Upper lobe of left lung (tissue), 6 donors: ENCODE data around the gene ZBTB47. TPM values are rescaled to one million over a fixed set of nuclear protein-coding genes. Genes with fewer than 3 reads are reported as not detected.

ENCODE experiments used
- ATAC-seq, 2 donors: fragments of 200-7000 bp; cut with Tn5 transposase; one replicate each; pipeline ENCODE4 v1.9.1; 2022; ENCODE audit warnings: mild to moderate bottlenecking in 2 of 2, moderate library complexity in 2 of 2; ENCODE audit not compliant: low FRiP score in 2 of 2
- DNase-seq, 2 donors: peaks; one replicate each; pipeline ENCODE4 v3.0.0-alpha.2; 2019 to 2020
- H3K27ac ChIP-seq, 4 donors: fragments of 200-600 bp; sonication (generic); one replicate each; pipeline ENCODE4 v1.5.1; 2016 to 2019
- H3K27me3 ChIP-seq, 4 donors: fragments of 200-600 bp; sonication (generic); one replicate each; pipeline ENCODE4 v1.5.1; 2017 to 2019
- H3K36me3 ChIP-seq, 4 donors: fragments of 200-600 bp; sonication (generic); one replicate each; pipeline ENCODE4 v1.5.1; 2016 to 2019
- H3K4me1 ChIP-seq, 4 donors: fragments of 200-600 bp; sonication (generic); one replicate each; pipeline ENCODE4 v1.5.1; 2018 to 2019
- H3K4me3 ChIP-seq, 4 donors: fragments of 200-600 bp; sonication (generic); one replicate each; pipeline ENCODE4 v1.5.1; 2017 to 2019; ENCODE audit warnings: mild to moderate bottlenecking in 2 of 4, moderate library complexity in 1 of 4
- H3K9me3 ChIP-seq, 4 donors: fragments of 200-600 bp; sonication (generic); one replicate each; pipeline ENCODE4 v1.5.1; 2018 to 2019
- CTCF ChIP-seq, 6 experiments: fragments of 450-650 bp in 4 of 6; fragments of 200-600 bp in 2 of 6; sonication (generic) in 2 of 6; IDR thresholded peaks; one replicate each; pipeline ENCODE4 v1.5.1; 2016 to 2019; ENCODE audit warnings: antibody characterized with exemption in 6 of 6
- EP300 ChIP-seq, 4 donors: sonication (generic); formaldehyde crosslinking; IDR thresholded peaks; one replicate each; pipeline ENCODE4 v1.5.1; 2017; ENCODE audit warnings: antibody characterized with exemption in 4 of 4, control low read depth in 2 of 4
- POLR2A ChIP-seq, 4 donors: fragments of 450-650 bp; IDR thresholded peaks; one replicate each; pipeline ENCODE4 v1.5.1; 2016 to 2017; ENCODE audit warnings: antibody characterized with exemption in 4 of 4, mild to moderate bottlenecking in 2 of 4
- POLR2AphosphoS5 ChIP-seq, 2 donors: sonication (generic); formaldehyde crosslinking; IDR thresholded peaks; one replicate each; pipeline ENCODE4 v1.5.1; 2017; ENCODE audit warnings: antibody characterized with exemption in 2 of 2
- WGBS, 2 donors: methylation state at CpG; one replicate each; pipeline ENCODE4 v1.1.5; 2017 to 2018; 5-methylcytosine and 5-hydroxymethylcytosine counted together
- total RNA-seq, 6 donors: library from RNA; depleted of rRNA in 4 of 6; stranded (reverse); fragments of >200 nt in 4 of 6; gene quantifications; one replicate each; pipeline versions ENCODE4 v1.1.0 to v1.2.1, GENCODE V29; 2016 to 2021
- donor health status: DM: no; HTN: no; CAD: no; lungs with moderate emphysema.
- donor health status: DM: no; HTN: yes; CAD: no; lungs with severe emphysema.

Gene ZBTB47
- total RNA-seq, 6 donors from 2014 or later: 25.1 to 35.8 (median 29.9) TPM

GRCh38 chr3:42700366-42701288, 47.1 kb downstream of the ZBTB47 start:
- ATAC-seq (no peak), DNase-seq (peak in 1 of 2 donors; percentile 6)
- no peaks in the 10 kb centered on the region for H3K36me3 ChIP-seq
- no peak overlapping the region for H3K27ac ChIP-seq
- H3K4me3 ChIP-seq: no peak overlapping the region
- no peaks in the 10 kb centered on the region for H3K9me3 ChIP-seq
- no peak for TF ChIP-seq POLR2AphosphoS5 (IDR thresholded peaks at IDR 0.05)
- no peak for TF ChIP-seq CTCF (IDR thresholded peaks at IDR 0.05)
- TF ChIP-seq EP300 (IDR thresholded peaks at IDR 0.05): no peak
- no peak for TF ChIP-seq POLR2A (IDR thresholded peaks at IDR 0.05)
- H3K27me3 ChIP-seq: no peaks in the 10 kb centered on the region
- peaks cover 0 to 7% (median 3%) of the 10 kb centered on the region in 4 donors for H3K4me1 ChIP-seq
- 70 to 76% methylated on average over 12 to 15 of the region's 15 CpGs for WGBS, 2 donors

- no peak overlapping the region for H3K4me3 ChIP-seq
- no peak for TF ChIP-seq EP300 (IDR thresholded peaks at IDR 0.05)
- TF ChIP-seq CTCF (IDR thresholded peaks at IDR 0.05): no peak
- no peak for TF ChIP-seq POLR2A (IDR thresholded peaks at IDR 0.05)
- no peak for TF ChIP-seq POLR2AphosphoS5 (IDR thresholded peaks at IDR 0.05)
- 35 to 43% methylated on average over 11 to 14 of the region's 15 CpGs for WGBS, 2 donors
- H3K36me3 ChIP-seq: no peaks in the 10 kb centered on the region
- no peak overlapping the region for H3K27ac ChIP-seq
- ATAC-seq (peak; percentile 38 to 64), DNase-seq (peak; percentile 56 to 86)
- no peaks in the 10 kb centered on the region for H3K27me3 ChIP-seq
- H3K9me3 ChIP-seq: no peaks in the 10 kb centered on the region
- H3K4me1 ChIP-seq: peaks cover 0 to 7% (median 3%) of the 10 kb centered on the region in 4 donors
Measured at GRCh38 chr3:42701371-42702065, 48.0 kb downstream of the ZBTB47 start.

GRCh38 chr3:42702066-42702951, 48.8 kb downstream of the ZBTB47 start, which contains the start of gene HHATL:
Gene HHATL, minus strand, starts transcription at chr3:42702798. Its CDS starts 1,972 bp downstream, at chr3:42700826.
- peaks cover 0 to 7% (median 3%) of the 10 kb centered on the region in 4 donors for H3K4me1 ChIP-seq
- ATAC-seq (no peak), DNase-seq (peak; percentile 9 to 66)
- WGBS, 2 donors: 69 to 71% methylated on average over 9 to 19 of the region's 21 CpGs
- H3K36me3 ChIP-seq: no peaks in the 10 kb centered on the region
- TF ChIP-seq CTCF (IDR thresholded peaks at IDR 0.05) (no peak), EP300 (IDR thresholded peaks at IDR 0.05) (no peak), POLR2AphosphoS5 (IDR thresholded peaks at IDR 0.05) (no peak), POLR2A (IDR thresholded peaks at IDR 0.05) (no peak)
- H3K27me3 ChIP-seq: no peaks in the 10 kb centered on the region
- no peak within 1 kb of the TSS for H3K4me3 ChIP-seq
- H3K9me3 ChIP-seq: no peaks in the 10 kb centered on the region
- no peak within 1 kb of the TSS for H3K27ac ChIP-seq

GRCh38 chr3:42702982-42703694, 49.6 kb downstream of the ZBTB47 start:
- no peak overlapping the region for H3K4me3 ChIP-seq
- ATAC-seq (no peak), DNase-seq (peak in 1 of 2 donors; percentile 10)
- WGBS, 2 donors: 63 to 90% methylated on average over 2 to 6 of the region's 6 CpGs
- no peaks in the 10 kb centered on the region for H3K9me3 ChIP-seq
- H3K4me1 ChIP-seq: peaks cover 0 to 7% (median 3%) of the 10 kb centered on the region in 4 donors
- no peaks in the 10 kb centered on the region for H3K27me3 ChIP-seq
- no peak overlapping the region for H3K27ac ChIP-seq
- no peak for TF ChIP-seq CTCF (IDR thresholded peaks at IDR 0.05)
- TF ChIP-seq POLR2AphosphoS5 (IDR thresholded peaks at IDR 0.05): no peak
- no peak for TF ChIP-seq EP300 (IDR thresholded peaks at IDR 0.05)
- TF ChIP-seq POLR2A (IDR thresholded peaks at IDR 0.05): no peak
- no peaks in the 10 kb centered on the region for H3K36me3 ChIP-seq
